Right kidney (tissue), 9 donors: Measurements from ENCODE around the gene FOXN1.
"Not testable (repeated sequence)": the region's sequence is repeated elsewhere in the genome, so short reads cannot be mapped to it uniquely, and the experiment has no call there.

Experiments
- DNase-seq: peaks from one replicate; pipeline ENCODE4 v3.0.0-alpha.2; 2016
- long read RNA-seq, 8 donors: transcript quantifications; one replicate each; lab custom pipeline, GENCODE V29; 2026

Gene FOXN1, protein sequence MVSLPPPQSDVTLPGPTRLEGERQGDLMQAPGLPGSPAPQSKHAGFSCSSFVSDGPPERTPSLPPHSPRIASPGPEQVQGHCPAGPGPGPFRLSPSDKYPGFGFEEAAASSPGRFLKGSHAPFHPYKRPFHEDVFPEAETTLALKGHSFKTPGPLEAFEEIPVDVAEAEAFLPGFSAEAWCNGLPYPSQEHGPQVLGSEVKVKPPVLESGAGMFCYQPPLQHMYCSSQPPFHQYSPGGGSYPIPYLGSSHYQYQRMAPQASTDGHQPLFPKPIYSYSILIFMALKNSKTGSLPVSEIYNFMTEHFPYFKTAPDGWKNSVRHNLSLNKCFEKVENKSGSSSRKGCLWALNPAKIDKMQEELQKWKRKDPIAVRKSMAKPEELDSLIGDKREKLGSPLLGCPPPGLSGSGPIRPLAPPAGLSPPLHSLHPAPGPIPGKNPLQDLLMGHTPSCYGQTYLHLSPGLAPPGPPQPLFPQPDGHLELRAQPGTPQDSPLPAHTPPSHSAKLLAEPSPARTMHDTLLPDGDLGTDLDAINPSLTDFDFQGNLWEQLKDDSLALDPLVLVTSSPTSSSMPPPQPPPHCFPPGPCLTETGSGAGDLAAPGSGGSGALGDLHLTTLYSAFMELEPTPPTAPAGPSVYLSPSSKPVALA
- long read RNA-seq, donor 1: 0 reads
- long read RNA-seq, donor 2: 0 reads
- long read RNA-seq, donor 3: 0 reads
- long read RNA-seq, donor 4: 0 reads
- long read RNA-seq, donor 5: 0 reads
- long read RNA-seq, donor 6: 0 reads
- long read RNA-seq, donor 7: 0 reads
- long read RNA-seq, donor 8: 0 reads

DNA sequence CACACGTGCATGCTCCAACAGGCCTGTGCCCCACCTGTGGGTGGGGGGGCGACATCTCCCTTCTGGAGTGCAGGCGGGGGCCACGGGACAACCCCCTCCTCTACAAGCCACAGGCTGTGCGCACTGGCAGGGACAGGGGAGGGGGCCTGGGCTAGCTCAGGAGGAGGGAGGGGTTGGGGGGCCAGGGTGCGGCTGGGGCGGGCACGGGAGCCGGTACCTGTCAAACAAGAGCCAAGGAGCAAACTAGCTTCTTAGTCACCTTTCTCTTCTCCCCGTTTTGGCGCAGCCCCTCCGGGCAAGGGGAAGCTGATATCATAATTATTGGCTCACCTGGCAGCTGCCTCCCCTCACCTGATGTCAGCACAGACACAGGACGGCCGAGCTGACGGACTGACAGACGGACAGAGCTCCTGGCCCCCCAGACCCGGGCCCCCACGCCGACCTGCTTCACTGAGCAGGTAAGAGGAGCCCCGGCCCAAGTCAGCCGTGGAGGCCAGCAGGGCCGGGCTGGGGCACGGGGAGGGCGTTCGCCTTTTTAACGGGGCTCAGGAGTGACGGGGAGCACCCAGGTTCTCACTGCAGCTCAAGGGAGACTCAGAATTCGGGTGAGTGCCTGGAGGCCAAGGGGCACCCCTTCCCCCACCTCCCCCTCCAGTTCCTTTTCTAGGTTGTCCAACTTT, at the start of gene FOXN1:
Gene FOXN1 (plus strand): TSS at position 363 of the 680 bp plus-strand sequence. CDS start 17,622 bp downstream, outside the sequence.
- no peak for DNase-seq

DNA sequence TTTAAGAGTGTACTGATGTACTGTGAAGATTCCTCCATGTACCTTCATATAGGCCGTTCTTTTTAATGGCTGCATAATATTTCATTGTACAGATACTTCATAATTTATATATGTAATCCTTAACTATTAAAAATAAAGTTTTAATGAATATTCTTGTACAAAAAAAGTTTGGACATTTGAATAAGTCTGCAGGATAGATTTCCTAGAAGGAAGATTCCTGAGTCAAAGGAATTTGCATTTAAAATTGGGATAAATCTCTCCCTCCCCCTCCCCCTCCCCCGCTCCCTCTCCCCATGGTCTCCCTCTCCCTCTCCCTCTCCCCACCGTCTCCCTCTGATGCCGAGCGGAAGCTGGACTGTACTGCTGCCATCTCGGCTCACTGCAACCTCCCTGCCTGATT, 48.3 kb upstream of the FOXN1 start:
- DNase-seq: no peak

DNA sequence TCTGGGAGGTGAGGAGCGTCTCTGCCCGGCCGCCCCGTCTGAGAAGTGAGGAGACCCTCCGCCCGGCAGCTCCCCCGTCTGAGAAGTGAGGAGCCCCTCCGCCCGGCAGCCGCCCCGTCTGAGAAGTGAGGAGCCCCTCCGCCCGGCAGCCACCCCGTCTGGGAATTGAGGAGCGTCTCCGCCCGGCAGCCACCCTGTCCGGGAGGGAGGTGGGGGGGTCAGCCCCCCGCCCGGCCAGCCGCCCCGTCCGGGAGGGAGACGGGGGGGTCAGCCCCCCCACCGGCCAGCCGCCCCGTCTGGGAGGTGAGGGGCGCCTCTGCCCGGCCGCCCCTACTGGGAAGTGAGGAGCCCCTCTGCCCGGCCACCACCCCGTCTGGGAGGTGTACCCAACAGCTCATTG, 47.3 kb upstream of the FOXN1 start:
- not testable (repeated sequence) for DNase-seq

DNA sequence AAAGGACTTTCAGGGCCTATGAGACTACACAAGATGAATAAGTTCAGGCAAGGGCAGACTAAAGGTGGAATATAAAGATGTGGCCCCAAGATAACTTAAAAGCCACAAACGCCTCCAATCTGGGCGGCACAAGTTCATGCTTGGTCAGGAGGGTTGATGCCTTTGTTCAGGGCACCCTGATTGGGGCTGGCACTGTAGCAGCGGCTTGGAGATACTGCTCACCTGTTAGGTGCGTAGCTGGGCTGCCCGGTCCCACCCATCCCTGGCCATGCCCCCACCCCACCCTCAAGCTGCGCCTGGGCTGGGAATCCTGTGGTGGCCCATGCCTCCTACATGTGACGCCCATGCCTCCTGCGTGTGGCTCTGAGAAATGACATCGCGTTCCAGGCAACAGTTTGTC, 45.2 kb upstream of the FOXN1 start:
- no peak for DNase-seq

DNA sequence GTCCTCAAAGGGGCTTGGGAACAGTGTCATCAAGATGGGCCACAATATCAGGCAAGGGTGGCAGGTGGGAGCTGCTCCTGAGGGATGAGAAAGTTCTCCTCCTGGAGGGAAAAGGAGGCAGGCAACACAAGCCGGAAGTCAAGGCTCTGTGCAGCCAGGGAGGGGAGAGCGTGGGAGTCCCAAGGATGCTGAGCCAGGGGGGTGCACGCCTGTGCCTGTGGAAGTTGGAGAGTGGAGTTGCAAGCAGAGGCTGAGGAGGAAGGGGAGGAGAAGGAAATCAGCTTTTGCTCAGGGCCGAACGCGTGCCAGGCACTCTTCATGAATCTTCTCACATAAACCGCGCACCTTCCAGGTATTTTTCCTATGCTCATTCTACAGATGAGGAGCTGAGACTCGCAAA, 40.1 kb upstream of the FOXN1 start:
- DNase-seq: no peak

DNA sequence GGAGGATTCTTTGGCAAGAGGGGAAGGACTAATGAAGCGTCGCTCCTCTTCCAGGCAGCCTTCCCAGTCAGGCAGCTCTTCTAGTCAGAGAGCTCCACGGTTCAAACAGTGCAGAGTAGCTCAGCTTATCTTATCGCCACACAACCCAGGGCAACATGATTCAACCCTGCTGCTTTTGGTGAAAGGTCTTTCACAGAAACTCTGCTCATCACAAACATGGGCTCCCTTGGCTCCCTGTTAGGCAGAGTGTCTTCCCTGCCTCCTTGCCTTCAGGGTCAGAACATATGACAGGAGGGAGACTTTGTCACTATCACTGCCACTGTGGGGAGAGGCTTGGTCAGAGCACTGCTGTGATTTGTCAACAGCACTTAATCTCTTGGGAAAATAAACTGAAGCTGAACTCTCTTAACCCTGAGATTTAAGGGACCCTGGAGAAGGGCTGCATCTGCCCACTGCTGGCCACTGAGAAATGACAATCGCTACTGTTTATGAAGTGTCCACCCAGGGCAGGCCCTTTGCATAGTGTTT, 39.6 kb upstream of the FOXN1 start:
- DNase-seq: no peak

DNA sequence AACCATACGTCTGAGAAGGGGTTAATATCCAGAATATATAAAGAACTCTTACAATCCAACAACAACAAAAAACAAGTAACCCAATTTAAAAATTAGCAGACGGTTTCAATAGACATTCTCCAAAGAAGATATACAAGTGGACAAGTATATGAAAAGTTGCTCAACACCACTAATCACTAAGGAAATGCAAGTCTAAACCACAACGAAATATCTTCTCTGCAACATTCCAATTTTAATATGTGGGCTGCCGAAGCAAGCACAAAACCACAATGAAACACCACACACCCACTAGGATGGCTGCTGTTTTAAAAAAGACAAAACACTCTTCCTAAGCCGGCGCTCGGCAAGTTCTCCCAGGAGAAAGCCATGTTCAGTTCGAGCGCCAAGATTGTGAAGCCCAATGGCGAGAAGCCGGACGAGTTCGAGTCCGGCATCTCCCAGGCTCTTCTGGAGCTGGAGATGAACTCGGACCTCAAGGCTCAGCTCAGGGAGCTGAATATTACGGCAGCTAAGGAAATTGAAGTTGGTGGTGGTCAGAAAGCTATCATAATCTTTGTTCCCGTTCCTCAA, 38.6 kb upstream of the FOXN1 start:
- no peak for DNase-seq

DNA sequence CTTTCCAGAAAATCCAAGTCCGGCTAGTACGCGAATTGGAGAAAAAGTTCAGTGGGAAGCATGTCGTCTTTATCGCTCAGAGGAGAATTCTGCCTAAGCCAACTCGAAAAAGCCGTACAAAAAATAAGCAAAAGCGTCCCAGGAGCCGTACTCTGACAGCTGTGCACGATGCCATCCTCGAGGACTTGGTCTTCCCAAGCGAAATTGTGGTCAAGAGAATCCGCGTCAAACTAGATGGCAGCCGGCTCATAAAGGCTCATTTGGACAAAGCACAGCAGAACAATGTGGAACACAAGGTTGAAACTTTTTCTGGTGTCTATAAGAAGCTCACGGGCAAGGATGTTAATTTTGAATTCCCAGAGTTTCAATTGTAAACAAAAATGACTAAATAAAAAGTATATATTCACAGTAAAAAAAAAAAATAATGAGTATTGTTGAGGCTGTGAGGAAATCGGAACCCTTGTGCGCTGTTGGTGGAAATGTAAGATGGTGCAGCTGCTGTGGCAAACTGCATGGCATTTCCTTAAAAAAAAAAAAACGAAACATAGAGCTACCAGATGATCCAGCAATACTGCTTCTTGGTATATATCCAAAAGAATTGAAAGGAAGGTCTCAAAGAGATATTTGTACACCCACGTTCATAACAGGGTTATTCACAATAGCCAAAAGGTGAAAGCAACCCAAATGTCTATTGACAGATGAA, 38.0 kb upstream of the FOXN1 start:
- not testable (repeated sequence) for DNase-seq

DNA sequence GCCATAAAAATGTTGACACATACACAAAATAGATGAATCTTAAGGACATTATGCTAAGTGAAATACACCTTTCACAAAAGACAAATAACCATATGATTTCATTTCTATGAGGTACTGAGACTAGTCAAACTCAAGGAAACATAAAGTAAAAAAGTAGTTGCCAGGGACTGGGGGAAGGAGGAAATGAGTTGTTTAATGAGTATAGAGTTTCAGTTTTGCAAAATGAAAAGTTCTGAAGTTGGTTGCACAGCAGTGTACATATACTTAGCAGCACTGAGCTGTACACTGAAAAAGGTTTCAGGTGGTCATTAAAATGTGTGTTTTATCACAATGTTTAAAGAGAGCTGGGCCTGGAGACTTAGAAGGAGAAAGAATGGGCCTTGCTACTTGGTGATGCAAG, 37.4 kb upstream of the FOXN1 start:
- no peak for DNase-seq

DNA sequence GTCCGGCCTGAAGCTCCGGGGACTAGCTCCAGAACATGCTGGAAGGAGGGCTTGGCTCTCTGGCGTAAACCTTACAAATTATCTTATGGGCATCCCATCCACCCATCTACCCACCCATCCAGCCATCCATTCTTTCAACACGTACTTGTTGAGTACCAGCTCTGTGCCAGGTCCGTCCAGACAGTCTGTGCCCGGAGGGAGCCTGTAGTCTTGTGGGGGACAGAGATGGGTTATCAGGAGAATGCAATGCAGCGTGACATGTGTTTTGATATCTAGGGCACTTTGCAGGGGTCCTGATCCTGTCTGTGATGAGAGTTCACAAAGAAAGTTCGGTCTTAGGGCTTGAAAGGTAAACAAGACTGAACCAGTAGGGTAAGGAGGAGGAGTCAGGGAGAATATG, 36.8 kb upstream of the FOXN1 start:
- DNase-seq: no peak

DNA sequence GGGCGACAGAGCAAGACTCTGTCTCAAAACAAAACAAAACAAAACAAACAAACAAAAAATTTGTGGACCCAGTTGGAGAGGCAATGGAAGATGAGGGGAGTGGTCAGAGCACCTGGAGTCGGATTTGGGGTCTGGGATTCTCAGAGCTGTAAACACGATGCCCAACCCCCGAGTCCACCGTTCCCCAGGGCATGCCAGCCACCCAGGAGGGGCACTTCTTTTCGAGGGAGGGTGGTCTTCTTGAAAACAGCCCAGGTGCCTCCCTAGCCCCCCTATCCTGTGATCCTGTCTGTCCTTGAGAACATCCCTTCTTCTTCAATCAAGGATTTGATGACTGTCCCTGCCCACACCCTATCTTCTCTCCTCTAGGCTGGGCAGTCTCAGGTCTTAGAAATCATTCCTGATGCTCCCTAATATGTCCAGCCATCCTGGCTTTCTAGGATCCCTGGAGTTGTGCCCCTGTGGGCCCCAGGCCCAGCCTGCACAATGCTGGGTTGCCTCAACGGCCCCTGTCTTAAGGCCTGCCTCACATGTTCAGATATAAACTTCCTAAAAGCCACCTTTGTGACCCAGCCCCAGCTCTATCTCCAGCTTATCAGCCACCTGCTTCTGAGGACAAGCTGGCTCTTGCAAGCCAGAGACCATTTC, 35.8 kb upstream of the FOXN1 start:
- no peak for DNase-seq

DNA sequence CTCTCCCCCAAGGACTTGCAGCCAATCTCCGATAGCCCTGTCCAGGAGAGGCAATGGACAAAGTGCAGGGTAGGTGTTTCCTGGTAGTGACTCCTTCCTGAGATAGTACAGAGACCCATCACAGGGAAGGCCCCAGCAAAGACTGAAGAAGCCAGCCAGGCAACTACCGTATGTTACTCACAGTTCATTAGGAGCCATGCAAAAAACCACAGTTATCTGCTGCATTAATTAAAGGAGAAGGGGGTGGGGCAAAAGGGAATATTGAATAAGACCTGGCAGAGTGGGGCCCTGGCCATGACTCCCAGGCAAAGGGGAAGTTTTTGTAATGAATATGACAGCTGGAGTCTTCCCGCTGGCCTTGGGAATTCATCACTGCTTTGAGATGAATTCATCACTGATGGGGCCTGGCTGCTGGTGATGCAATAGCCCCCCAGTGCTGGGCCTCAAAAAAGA, 35.2 kb upstream of the FOXN1 start:
- DNase-seq: no peak

DNA sequence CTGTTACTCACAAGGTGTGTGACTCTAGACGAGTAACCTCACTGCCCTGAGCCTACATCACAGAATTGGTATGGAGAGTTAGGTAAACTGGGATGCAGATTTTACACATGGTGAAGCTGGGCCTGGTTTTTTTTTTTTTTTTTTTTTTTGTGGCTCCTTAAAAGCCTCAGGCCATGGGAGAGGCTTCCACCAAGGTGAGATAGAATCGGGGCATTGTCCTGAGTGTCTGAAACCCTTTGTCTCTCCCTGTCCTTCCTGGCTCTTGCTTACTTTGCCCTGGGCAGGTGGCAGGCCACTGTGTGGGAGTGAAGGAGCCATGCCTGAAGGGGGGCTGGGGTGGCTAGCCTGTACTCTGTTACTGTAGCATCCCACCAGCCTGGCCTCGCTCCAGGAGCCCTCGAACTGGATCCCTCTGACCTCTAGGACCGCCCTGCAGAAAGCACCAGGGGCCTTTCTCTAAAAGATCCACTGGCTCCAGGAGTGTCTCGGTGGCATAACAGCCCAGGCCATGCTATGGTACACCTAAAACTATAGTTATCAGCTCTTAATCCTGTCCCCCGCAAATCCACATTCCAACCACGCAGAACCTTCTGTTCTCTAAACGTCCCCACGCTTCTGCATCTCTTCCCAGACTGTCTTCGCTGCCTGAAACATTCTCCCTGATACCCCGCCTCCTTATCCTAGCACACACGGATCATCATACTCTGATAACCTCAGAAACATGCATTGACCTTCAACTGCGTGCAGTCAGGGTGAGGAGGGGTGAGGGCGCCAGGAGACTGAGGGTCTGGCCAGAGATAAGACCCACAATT, 34.4 kb upstream of the FOXN1 start:
- DNase-seq: no peak

DNA sequence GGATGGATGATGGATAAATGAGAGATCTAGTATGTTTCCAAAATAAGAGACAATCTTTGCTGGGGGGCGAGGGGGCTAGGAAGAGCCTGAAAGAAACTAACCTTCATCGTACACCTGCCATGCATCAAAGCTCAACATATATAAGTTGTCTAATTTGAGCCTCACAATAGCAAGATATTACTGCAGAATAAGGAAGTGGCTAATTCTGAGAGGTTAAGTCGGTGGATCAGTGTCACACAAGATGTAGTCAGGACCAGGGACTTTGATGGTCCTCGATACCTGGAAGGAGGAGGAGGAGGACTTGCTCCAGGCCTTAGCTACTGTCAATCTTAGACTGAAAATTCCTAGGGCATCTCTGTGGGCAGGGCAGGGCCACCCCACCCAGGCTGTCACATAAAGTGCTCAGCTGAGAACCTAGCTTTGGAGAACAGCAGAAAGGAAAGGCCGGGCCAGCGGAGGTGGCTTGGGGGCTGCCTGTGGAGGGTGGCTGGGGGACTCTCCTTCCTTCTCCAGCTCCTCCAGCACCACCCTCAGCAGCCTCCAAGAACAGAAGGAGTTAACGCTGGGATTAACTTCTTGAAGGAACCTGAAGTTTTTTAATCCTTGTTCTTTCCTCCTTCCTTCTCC, 33.2 kb upstream of the FOXN1 start:
- DNase-seq: no peak

DNA sequence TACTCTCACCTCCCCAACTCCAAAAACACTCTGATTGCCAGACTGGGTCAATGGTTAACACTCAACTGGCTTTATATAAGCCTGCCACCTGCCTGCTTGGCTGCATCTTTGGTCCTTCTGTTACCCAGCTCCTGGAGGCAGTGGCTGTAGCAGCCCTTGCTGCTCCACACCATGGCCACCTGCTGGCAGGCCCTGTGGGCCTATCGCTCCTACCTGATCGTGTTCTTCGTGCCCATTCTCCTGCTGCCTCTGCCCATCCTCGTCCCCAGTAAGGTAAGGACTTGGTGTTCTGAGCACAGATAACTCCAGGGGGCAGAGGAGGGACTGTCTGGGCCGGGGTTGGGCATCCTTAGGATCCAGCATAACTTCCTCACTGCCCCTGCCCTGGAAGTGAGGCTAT, 32.6 kb upstream of the FOXN1 start, which contains the start of gene SLC13A2:
Gene SLC13A2 (plus strand): TSS at position 103 of the 400 bp plus-strand sequence. CDS start 69 bp downstream, at position 172.
- DNase-seq: no peak

DNA sequence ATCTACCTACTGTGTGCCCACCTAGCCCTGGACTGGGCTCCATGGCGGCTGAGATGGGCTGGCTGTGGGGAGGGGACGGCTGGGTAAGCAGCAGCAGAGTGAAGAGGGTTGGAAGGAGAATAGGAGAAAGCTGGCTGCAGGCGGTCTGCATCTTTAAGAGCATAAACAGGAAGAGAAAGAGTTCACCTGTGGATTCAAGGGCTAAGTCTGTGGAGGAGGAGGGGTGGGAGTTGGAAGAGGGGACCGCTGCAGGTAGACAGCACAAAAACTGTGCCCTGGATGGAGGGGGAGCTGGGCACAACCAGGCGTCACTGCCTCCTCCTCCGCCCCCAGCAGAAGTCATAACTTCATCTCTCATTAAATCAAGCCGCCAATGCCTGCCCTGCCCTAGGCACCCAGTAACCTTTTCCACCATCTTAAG, 32.0 kb upstream of the FOXN1 start:
- DNase-seq: no peak

DNA sequence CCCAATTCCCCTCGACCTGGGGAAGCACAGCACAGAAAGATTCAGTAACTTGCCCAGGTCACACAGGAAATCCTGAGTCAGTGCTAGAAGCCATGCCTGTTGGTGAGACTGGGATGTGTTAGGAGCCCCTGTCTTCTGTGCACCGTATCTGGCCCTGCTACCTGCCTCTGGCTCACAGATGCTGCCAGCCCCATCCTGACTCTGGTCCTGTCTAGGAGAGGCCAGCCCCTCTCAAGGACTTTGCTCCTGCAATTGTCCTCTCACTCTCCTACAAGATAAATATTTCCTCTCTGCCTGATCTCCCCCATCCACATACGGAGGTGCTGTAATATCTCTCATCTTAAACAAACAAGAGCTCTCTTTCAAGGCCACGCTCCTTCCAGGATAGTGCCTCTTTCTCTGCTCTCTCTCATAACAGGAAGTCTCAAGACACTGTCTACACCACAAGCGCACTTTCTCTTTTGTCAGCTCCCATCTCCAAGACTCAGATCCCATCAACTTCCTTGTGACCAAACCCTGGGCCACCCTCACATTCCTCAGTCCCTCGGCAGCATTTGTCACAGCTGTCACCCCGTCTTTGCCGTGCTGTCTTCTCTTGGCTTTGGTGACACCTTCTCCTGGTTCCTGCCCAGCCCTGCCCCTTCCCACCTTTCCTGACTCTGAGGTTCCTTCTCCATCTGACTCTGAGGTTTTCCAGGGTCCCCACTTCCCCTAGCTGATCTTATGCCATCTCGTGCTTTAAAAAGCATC, 30.8 kb upstream of the FOXN1 start:
- no peak for DNase-seq

DNA sequence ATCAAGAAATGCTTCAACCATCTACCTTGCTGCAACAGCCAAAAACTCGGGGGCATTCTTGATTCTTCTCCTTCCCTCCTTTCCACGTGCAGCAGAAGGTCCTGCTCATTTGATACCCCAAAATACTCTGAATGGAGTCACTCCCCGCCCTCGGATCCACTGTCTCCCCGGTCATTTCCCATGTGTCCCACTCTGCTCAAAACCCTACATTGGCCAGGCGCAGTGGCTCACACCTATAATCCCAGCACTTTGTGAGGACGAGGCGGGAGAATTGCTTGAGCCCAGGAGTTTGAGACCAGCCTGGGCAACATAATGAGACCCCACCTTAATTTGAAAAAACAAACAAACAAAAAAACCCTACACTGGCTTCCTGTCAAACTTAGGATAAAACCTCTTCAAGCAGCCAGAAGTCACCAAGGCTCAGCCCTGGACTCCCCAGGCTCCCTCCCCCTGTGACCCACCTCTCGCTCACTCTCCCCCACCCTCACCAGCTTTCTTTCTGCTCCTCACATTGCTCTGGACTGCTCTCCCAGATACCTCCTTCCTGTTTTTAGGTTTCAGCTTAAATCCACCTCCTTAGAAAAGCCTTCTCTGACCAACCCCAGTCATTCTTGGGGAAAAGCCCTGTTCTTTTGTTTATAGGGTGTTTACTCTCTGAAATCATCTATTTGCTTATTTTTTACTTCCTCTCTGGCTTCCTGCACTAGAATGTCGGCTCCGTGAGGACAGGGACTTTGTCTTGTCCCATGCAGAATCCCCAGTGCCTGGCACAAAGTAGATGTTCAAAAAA, 29.9 kb upstream of the FOXN1 start:
- no peak for DNase-seq
